Measurements from ENCODE around the gene ZNF593.

The ZNF593 gene

DNA sequence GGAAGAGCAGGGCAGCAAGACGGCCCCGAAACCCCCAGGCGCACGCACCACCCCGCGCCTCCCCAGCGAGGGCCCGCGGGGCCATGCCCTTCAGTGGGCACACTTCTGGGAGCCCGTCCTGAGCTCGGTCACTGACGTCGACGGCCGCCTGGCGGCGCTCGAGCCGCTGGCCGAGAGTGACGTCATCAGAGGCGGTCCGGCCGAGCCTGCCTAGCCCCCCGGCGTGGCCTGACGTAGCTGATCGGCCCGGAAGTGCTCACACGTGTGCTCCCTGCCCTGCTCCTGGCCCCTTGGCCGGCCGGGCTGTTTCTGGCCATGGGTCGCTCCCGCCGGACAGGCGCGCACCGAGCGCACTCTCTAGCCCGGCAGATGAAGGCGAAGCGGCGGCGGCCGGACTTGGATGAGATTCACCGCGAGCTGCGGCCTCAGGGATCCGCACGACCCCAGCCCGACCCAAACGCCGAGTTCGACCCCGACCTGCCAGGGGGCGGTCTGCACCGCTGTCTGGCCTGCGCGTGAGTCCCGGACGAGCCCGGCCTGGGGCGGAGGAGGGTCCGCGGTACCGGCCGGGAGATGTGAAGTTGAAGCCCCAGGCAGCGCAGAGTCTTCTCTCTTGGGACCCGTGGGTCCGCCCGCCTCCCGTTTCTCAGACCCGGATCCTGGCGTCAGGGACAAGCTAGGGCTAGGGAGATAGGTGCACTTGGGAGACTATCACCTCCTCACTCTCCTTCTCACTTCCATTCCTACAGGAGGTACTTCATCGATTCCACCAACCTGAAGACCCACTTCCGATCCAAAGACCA is at the start of gene ZNF593:
TSS of gene ZNF593 (plus strand) at position 240 of the 803 bp plus-strand sequence. CDS start at position 316, 76 bp downstream.
- peak within 1 kb of the TSS; percentile 97 for H2AFZ ChIP-seq (ENCODE audit: low read depth, low read length)
- peak within 1 kb of the TSS; percentile 98 for H3K4me3 ChIP-seq (ENCODE audit: low read length)
- H3K4me1 ChIP-seq (ENCODE audit: low read length), result peaks cover 16% of the 10 kb centered on the region
- H3K9me3 ChIP-seq (ENCODE audit: insufficient read depth, low read length), result no peaks in the 10 kb centered on the region
- peak within 1 kb of the TSS; percentile 96 for H3K4me2 ChIP-seq (ENCODE audit: low read length)
- no peak within 1 kb of the TSS; the same call in 1 of the 2 replicates for H3K27ac ChIP-seq (ENCODE audit: low read length)
- H3K9ac ChIP-seq (ENCODE audit: low read length), result peak within 1 kb of the TSS; percentile 87
- TF ChIP-seq, protein P1, sequence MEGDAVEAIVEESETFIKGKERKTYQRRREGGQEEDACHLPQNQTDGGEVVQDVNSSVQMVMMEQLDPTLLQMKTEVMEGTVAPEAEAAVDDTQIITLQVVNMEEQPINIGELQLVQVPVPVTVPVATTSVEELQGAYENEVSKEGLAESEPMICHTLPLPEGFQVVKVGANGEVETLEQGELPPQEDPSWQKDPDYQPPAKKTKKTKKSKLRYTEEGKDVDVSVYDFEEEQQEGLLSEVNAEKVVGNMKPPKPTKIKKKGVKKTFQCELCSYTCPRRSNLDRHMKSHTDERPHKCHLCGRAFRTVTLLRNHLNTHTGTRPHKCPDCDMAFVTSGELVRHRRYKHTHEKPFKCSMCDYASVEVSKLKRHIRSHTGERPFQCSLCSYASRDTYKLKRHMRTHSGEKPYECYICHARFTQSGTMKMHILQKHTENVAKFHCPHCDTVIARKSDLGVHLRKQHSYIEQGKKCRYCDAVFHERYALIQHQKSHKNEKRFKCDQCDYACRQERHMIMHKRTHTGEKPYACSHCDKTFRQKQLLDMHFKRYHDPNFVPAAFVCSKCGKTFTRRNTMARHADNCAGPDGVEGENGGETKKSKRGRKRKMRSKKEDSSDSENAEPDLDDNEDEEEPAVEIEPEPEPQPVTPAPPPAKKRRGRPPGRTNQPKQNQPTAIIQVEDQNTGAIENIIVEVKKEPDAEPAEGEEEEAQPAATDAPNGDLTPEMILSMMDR (IDR thresholded peaks at IDR 0.05; ENCODE audit: low read depth, low read length), result peak; percentile 66
- no peak for TF ChIP-seq EZH2phosphoT487 (IDR thresholded peaks at IDR 0.05; ENCODE audit: low read depth)
- peaks cover 18% of the 10 kb centered on the region for H3K79me2 ChIP-seq (ENCODE audit: low read length)
- H4K20me1 ChIP-seq (ENCODE audit: insufficient read depth, low read length), result no peaks in the 10 kb centered on the region
- no peaks in the 10 kb centered on the region for H3K27me3 ChIP-seq (ENCODE audit: low read depth, low read length)
- H3K36me3 ChIP-seq (replicated peaks; ENCODE audit: low read depth, low read length), result no peaks in the 10 kb centered on the region

DNA sequence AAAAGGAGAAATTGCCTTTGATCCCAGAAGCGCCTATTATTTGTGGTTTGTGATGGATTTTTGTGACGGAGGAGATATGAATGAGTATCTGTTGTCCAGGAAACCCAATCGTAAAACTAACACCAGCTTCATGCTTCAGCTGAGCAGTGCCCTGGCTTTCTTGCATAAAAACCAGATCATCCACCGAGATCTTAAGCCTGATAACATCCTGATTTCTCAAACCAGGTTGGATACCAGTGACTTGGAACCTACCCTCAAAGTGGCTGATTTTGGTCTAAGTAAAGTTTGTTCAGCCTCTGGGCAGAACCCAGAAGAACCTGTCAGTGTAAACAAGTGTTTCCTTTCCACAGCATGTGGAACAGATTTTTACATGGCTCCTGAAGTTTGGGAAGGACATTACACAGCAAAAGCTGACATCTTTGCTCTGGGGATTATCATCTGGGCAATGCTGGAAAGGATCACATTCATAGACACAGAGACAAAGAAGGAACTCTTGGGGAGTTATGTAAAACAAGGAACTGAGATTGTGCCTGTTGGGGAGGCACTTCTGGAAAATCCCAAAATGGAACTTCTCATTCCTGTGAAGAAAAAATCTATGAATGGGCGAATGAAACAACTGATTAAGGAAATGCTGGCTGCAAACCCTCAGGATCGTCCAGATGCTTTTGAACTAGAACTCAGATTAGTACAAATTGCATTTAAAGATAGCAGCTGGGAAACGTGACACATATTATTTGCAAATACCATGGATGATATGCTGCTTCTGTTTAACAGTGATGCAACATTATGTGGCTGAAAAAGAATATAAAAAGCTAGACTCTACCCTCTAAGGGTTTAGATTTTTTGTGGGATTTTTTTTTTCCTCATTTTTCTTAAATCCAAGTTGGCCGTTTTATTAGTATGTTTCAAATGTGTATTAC is 47.6 kb upstream of the ZNF593 start:
- H2AFZ ChIP-seq (ENCODE audit: low read depth, low read length), result no peak overlapping the region
- H3K4me2 ChIP-seq (ENCODE audit: low read length), result no peak overlapping the region
- no peaks in the 10 kb centered on the region for H3K9me3 ChIP-seq (ENCODE audit: insufficient read depth, low read length)
- H4K20me1 ChIP-seq (ENCODE audit: insufficient read depth, low read length), result no peaks in the 10 kb centered on the region
- H3K9ac ChIP-seq (ENCODE audit: low read length), result no peak overlapping the region
- TF ChIP-seq, protein P1 (IDR thresholded peaks at IDR 0.05; ENCODE audit: low read depth, low read length), result no peak
- no peak for TF ChIP-seq EZH2phosphoT487 (IDR thresholded peaks at IDR 0.05; ENCODE audit: low read depth)
- H3K27me3 ChIP-seq (ENCODE audit: low read depth, low read length), result no peaks in the 10 kb centered on the region
- H3K79me2 ChIP-seq (ENCODE audit: low read length), result no peaks in the 10 kb centered on the region
- H3K27ac ChIP-seq (ENCODE audit: low read length), result no peak overlapping the region
- H3K4me3 ChIP-seq (ENCODE audit: low read length), result no peak overlapping the region
- peaks cover 5% of the 10 kb centered on the region; the same call in 1 of the 2 replicates for H3K4me1 ChIP-seq (ENCODE audit: low read length)
- H3K36me3 ChIP-seq (replicated peaks; ENCODE audit: low read depth, low read length), result peaks cover 6% of the 10 kb centered on the region

DNA sequence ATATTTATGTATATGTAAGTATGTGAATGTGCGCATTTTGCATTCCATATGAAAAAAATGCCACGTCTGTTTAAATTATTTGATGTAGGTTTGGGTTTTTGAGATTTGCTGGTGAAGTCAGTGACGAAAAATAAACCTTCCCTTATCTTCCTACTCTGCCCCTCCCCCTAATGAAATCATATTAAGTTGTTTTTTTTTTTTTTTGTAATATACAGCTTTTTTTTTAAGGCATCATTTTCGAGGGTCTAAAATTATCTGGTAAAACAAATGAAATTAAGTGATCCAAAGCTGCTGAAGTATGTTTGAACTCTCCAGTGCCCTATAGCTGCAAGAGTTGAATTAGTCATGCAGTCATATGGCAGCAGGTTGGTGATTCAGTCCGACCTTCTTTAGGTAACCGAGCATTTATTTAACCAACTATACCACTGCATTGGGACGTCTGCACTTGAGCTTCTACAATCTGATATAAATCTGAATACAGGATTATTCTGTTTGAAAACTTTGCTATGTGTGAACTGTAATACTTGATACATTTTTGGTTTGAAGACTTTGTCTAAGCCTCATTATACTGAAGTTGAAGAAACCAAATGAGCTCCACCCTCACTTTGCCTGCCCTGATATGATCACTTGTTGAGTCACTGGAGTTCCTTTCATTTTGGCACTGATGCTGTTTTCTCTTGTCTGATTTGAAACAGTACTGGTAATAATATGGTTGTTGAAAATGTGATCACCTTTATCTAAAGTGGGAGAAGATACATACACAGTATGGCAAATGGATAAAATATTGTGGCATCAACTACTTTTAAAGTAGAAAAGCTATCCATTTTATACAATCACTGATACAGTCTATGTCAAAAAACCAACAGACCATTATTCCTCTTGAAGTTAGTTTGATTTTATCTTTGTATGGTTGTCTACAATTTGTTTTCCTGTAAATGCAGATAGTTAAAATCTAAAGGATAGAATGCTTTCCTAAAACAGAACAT is 46.4 kb upstream of the ZNF593 start:
- Histone ChIP-seq H3K36me3 (replicated peaks; ENCODE audit: low read depth, low read length) (peaks cover 6% of the 10 kb centered on the region), H3K79me2 (ENCODE audit: low read length) (no peaks in the 10 kb centered on the region), H3K27ac (ENCODE audit: low read length) (no peak overlapping the region), H3K4me2 (ENCODE audit: low read length) (no peak overlapping the region), H2AFZ (ENCODE audit: low read depth, low read length) (no peak overlapping the region), H4K20me1 (ENCODE audit: insufficient read depth, low read length) (no peaks in the 10 kb centered on the region), H3K27me3 (ENCODE audit: low read depth, low read length) (no peaks in the 10 kb centered on the region), H3K9ac (ENCODE audit: low read length) (no peak overlapping the region), H3K9me3 (ENCODE audit: insufficient read depth, low read length) (no peaks in the 10 kb centered on the region), H3K4me1 (ENCODE audit: low read length) (peaks cover 5% of the 10 kb centered on the region; the same call in 1 of the 2 replicates), H3K4me3 (ENCODE audit: low read length) (no peak overlapping the region)
- TF ChIP-seq, protein P1 (IDR thresholded peaks at IDR 0.05; ENCODE audit: low read depth, low read length), result no peak
- no peak for TF ChIP-seq EZH2phosphoT487 (IDR thresholded peaks at IDR 0.05; ENCODE audit: low read depth)
